ENCODE results near the gene PRPSAP1.

DNA sequence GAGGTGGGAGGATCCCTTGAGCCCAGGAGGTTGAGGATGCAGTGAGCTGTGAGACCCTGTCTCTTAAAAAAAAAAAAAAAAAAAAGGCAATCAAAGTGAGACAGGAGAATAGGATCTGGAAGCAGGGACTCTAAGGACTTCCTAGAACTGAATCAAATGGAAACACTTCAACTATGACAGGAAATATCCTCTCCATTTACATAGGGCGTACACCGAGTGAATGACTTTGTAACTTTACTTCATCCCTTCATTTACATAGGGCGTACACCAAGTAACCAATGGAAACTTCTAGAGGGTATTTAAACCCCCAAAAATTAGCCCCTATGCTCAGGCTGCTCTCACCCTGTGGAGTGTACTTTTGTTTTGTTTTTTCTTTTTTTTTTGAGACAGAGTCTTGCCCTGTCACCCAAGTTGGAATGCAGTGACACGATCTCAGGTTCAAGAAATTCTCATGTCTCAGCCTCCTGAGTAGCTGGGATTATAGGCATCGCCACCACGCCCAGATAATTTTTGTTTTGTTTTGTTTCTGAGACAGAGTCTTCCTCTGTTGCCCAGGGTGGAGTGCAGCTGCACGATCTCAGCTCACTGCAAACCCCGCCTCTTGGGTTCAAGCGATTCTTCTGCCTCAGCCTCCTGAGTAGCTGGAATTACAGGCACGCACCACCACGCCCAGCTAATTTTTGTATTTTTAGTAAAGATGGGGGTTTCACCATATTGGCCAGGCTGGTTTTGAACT is 9.6 kb upstream of the PRPSAP1 start:
- TF ChIP-seq, protein P1, sequence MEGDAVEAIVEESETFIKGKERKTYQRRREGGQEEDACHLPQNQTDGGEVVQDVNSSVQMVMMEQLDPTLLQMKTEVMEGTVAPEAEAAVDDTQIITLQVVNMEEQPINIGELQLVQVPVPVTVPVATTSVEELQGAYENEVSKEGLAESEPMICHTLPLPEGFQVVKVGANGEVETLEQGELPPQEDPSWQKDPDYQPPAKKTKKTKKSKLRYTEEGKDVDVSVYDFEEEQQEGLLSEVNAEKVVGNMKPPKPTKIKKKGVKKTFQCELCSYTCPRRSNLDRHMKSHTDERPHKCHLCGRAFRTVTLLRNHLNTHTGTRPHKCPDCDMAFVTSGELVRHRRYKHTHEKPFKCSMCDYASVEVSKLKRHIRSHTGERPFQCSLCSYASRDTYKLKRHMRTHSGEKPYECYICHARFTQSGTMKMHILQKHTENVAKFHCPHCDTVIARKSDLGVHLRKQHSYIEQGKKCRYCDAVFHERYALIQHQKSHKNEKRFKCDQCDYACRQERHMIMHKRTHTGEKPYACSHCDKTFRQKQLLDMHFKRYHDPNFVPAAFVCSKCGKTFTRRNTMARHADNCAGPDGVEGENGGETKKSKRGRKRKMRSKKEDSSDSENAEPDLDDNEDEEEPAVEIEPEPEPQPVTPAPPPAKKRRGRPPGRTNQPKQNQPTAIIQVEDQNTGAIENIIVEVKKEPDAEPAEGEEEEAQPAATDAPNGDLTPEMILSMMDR (IDR thresholded peaks at IDR 0.05): no peak
- TF ChIP-seq POLR2A (IDR thresholded peaks at IDR 0.05): no peak
